Hepatocyte (in vitro differentiated cells): ENCODE results near the gene PXDC1. TPM values are rescaled to one million over a fixed set of nuclear protein-coding genes. Genes with fewer than 3 reads are reported as not detected.

Experiments
- DNase-seq: peaks from one replicate; pipeline ENCODE4 v3.0.0-alpha.2; 2016; ENCODE audit warnings: low spot score
- H2AFZ ChIP-seq: fragments of 200-600 bp; sonication (generic); 2 replicates; pipeline ENCODE4 v1.6.0; 2016; ENCODE audit warnings: antibody characterized with exemption, mild to moderate bottlenecking
- H3K27ac ChIP-seq: fragments of 200-600 bp; sonication (generic); 2 replicates; pipeline ENCODE4 v1.5.1; 2016; ENCODE audit warnings: mild to moderate bottlenecking
- H3K27me3 ChIP-seq: fragments of 200-600 bp; sonication (generic); 2 replicates; pipeline ENCODE4 v1.6.1; 2016
- H3K36me3 ChIP-seq: fragments of 200-600 bp; sonication (generic); replicated peaks from 2 replicates; pipeline ENCODE4 v1.5.1; 2016; ENCODE audit warnings: low read depth; ENCODE audit not compliant: insufficient read depth
- H3K4me1 ChIP-seq: fragments of 200-600 bp; sonication (generic); 2 replicates; pipeline ENCODE4 v1.5.1; 2016; ENCODE audit warnings: mild to moderate bottlenecking, moderate library complexity; ENCODE audit not compliant: insufficient read depth
- H3K4me2 ChIP-seq: fragments of 200-600 bp; sonication (generic); 2 replicates; pipeline ENCODE4 v1.6.0; 2016
- H3K4me3 ChIP-seq: fragments of 200-600 bp; sonication (generic); 2 replicates; pipeline ENCODE4 v1.5.1; 2016; ENCODE audit warnings: mild to moderate bottlenecking
- H3K79me2 ChIP-seq: fragments of 200-600 bp; sonication (generic); 2 replicates; pipeline ENCODE4 v1.6.0; 2017; ENCODE audit warnings: mild to moderate bottlenecking
- H3K9me2 ChIP-seq: fragments of 200-600 bp; sonication (generic); replicated peaks from 2 replicates; pipeline ENCODE4 v1.6.0; 2017; ENCODE audit warnings: mild to moderate bottlenecking; ENCODE audit not compliant: insufficient read depth
- H3K9me3 ChIP-seq: fragments of 200-600 bp; sonication (generic); 2 replicates; pipeline ENCODE4 v1.5.1; 2016; ENCODE audit warnings: low read depth, mild to moderate bottlenecking
- H4K20me1 ChIP-seq: fragments of 200-600 bp; sonication (generic); 2 replicates; pipeline ENCODE4 v1.6.0; 2016; ENCODE audit warnings: mild to moderate bottlenecking; ENCODE audit not compliant: insufficient read depth, poor library complexity, severe bottlenecking
- CTCF ChIP-seq: fragments of 200-600 bp; sonication (generic); IDR thresholded peaks from 2 replicates; pipeline ENCODE4 v1.5.1; 2016; ENCODE audit warnings: antibody characterized with exemption, mild to moderate bottlenecking; ENCODE audit not compliant: poor library complexity
- EZH2 ChIP-seq: fragments of 200-600 bp; sonication (generic); IDR thresholded peaks from 2 replicates; pipeline ENCODE4 v1.6.1; 2016; ENCODE audit warnings: antibody characterized with exemption, mild to moderate bottlenecking, borderline replicate concordance
- EZH2phosphoT487 ChIP-seq: fragments of 200-600 bp; sonication (generic); IDR thresholded peaks from one replicate; pipeline ENCODE4 v1.6.1; 2018; ENCODE audit warnings: antibody characterized with exemption, mild to moderate bottlenecking, low read depth, moderate library complexity; ENCODE audit not compliant: unreplicated experiment, severe bottlenecking
- WGBS: methylation state at CpG from one replicate; pipeline ENCODE4 v1.1.6; 2016; ENCODE audit warnings: low lambda C conversion rate; ENCODE audit errors: missing lambda C conversion rate; 5-methylcytosine and 5-hydroxymethylcytosine counted together
- polyA plus RNA-seq: library from polyadenylated mRNA; unstranded; fragments of >200 nt; fragmentation: Nextera tagmentation; extraction: Ambion mirVana; gene quantifications from 2 replicates; pipeline ENCODE4 v1.2.1, GENCODE V29; 2016
- total RNA-seq: library from RNA; depleted of rRNA; stranded (reverse); fragments of >200 nt; gene quantifications from 2 replicates; pipeline ENCODE4 v1.2.3, GENCODE V29; 2014

PXDC1 gene
- total and polyA plus RNA-seq, 2 experiments from 2014 or later, result 83.8 to 90.8 TPM

DNA sequence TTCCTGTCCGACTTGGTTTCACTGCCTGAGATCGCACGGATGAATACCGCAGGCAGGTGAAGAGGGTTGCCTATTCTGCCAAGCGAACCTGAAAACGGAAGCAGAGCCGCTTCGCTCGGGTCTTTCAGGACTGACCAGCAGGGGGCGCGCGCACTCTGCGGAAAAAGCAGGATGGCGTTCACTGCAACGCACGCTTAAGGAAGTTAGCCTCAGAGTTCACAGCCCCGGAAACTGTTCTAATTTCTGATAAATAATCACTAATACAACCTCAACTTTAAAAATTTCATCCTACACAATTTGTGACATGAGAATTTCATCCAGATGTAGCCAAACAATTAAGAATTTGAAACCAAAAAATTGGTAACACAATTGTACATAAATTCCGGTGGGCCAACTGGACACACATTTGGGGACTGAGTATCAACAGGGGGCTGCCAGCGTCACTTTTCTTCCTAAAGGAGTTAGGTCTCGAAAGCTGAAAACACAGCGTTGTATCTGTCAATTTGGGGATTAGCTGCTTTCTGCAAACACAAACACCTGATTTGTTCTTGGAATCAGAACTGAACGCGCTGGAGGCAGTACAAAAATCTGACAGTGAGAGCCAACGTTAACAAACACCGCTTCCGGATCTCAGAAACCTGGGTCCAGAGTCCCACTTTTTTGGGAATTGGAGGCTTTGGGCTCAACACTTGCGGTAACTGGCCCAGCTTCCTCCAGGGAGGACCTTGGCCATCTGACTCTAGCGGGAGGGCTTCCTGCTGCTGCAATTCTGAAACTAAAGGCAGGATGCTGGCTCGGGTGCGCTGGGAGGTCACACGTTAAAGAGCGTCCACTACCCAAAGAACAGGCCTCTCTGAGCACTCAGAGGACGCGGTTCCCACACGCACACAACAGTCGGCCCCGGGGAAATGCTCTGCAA, 8.8 kb downstream of the PXDC1 start:
- peak overlapping the region; percentile 69 for H3K4me2 ChIP-seq
- no peak overlapping the region for H2AFZ ChIP-seq
- peaks cover 89% of the 10 kb centered on the region for H4K20me1 ChIP-seq
- no peaks in the 10 kb centered on the region for H3K27me3 ChIP-seq
- peak; percentile 88 for DNase-seq
- peaks cover 98% of the 10 kb centered on the region for H3K79me2 ChIP-seq
- H3K36me3 ChIP-seq, result no peaks in the 10 kb centered on the region
- H3K9me2 ChIP-seq, result no peaks in the 10 kb centered on the region
- peak overlapping the region; percentile 72 for H3K27ac ChIP-seq
- no peaks in the 10 kb centered on the region for H3K9me3 ChIP-seq
- H3K4me1 ChIP-seq, result peaks cover 16% of the 10 kb centered on the region
- TF ChIP-seq CTCF (peak; percentile 94), EZH2phosphoT487 (no peak)
- 37% methylated on average over 37 of the region's 37 CpGs for WGBS
- no peak overlapping the region for H3K4me3 ChIP-seq

- Histone ChIP-seq H3K27me3 (no peaks in the 10 kb centered on the region), H3K27ac (no peak overlapping the region), H2AFZ (no peak overlapping the region), H3K36me3 (no peaks in the 10 kb centered on the region), H3K4me2 (peak overlapping the region; percentile 69), H3K79me2 (peaks cover 98% of the 10 kb centered on the region), H3K4me3 (no peak overlapping the region), H3K9me3 (no peaks in the 10 kb centered on the region), H3K4me1 (peaks cover 15% of the 10 kb centered on the region), H3K9me2 (no peaks in the 10 kb centered on the region), H4K20me1 (peaks cover 85% of the 10 kb centered on the region)
- TF ChIP-seq EZH2 (no peak), EZH2phosphoT487 (no peak), CTCF (no peak)
- DNase-seq, result no peak
- 75% methylated on average over 3 of the region's 3 CpGs for WGBS
Observed at GRCh38 chr6:3742076-3742425, 9.5 kb downstream of the PXDC1 start.

DNA sequence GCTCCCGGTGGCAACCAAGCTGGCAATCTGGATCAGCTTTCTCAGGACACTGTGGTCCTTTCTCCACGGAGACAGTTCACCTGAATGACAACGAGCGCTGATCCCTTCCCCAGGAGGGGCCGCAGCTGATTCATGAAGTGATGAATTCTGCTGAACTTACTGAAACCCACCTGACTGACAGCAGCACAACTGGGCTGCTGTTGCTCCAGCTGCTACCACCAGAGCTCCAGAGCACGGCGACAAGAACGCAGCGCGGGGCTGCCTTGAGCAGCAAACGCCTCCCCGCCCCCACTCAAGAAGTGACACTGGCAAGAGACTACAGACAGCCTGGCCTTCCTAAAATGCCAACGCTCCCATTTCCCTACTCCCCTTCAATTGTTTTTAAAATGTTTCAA, 10.0 kb downstream of the PXDC1 start:
- Histone ChIP-seq H3K9me2 (no peaks in the 10 kb centered on the region), H3K4me3 (no peak overlapping the region), H3K36me3 (no peaks in the 10 kb centered on the region), H3K4me2 (no peak overlapping the region), H2AFZ (no peak overlapping the region), H3K79me2 (peaks cover 98% of the 10 kb centered on the region), H3K27ac (no peak overlapping the region), H3K4me1 (peaks cover 15% of the 10 kb centered on the region), H3K27me3 (no peaks in the 10 kb centered on the region), H3K9me3 (no peaks in the 10 kb centered on the region), H4K20me1 (peaks cover 79% of the 10 kb centered on the region)
- DNase-seq, result no peak
- TF ChIP-seq EZH2 (no peak), CTCF (no peak), EZH2phosphoT487 (no peak)
- 91% methylated on average over 13 of the region's 13 CpGs for WGBS
